IMR-90 (cell line): ENCODE measurements around the gene CTNNA2. TPM values are rescaled to one million over a fixed set of nuclear protein-coding genes. Genes with fewer than 3 reads are reported as not detected.

ENCODE experiments used
- ATAC-seq: fragments of 200-7000 bp; cut with Tn5 transposase; 2 replicates; pipeline ENCODE4 v1.9.1; 2020; ENCODE audit warnings: low read depth, mild to moderate bottlenecking, moderate library complexity
- BruUV-seq: library from RNA; stranded (reverse); fragments of 400-500 nt; replicated peaks from 2 replicates; lab custom pipeline; 2021; lab: Mats Ljungman, UMichigan
- CTCF ChIA-PET: fragments of 300-600 bp; formaldehyde crosslinking; extraction: SDS; loops from one replicate; lab custom pipeline; 2021; ENCODE audit warnings: antibody characterized with exemption; lab: Yijun Ruan, JAX
- POLR2A ChIA-PET: fragments of 300-600 bp; sonication (Branson Sonifier 250); formaldehyde crosslinking; loops from one replicate; lab custom pipeline; 2022; ENCODE audit warnings: antibody characterized with exemption; ENCODE audit not compliant: unreplicated experiment; lab: Charles Lee
- DNase-seq: peaks from one replicate; pipeline ENCODE4 v3.0.0; 2013
- H2AFZ ChIP-seq: replicated peaks from 2 replicates; pipeline ENCODE3; 2013; ENCODE audit warnings: low read length, mild to moderate bottlenecking; ENCODE audit not compliant: poor library complexity
- H2AK5ac ChIP-seq: 2 replicates; pipeline ENCODE4 v1.6.1; 2013; ENCODE audit warnings: low read depth, low read length, inconsistent platforms
- H2AK9ac ChIP-seq: replicated peaks from 2 replicates; pipeline ENCODE3; 2013; ENCODE audit warnings: mild to moderate bottlenecking, low read depth, low read length, moderate library complexity; ENCODE audit not compliant: poor library complexity
- H2BK120ac ChIP-seq: 2 replicates; pipeline ENCODE4 v1.6.1; 2013; ENCODE audit warnings: low read depth, low read length, inconsistent platforms
- H2BK15ac ChIP-seq: 3 replicates; pipeline ENCODE4 v1.6.1; 2013; ENCODE audit warnings: low read depth, low read length, inconsistent platforms
- H2BK20ac ChIP-seq: 2 replicates; pipeline ENCODE4 v1.6.1; 2013; ENCODE audit warnings: low read depth, mild to moderate bottlenecking, inconsistent platforms, low read length, moderate library complexity
- H2BK5ac ChIP-seq: 2 replicates; pipeline ENCODE4 v1.6.1; 2013; ENCODE audit warnings: mild to moderate bottlenecking, low read depth, low read length, inconsistent platforms; ENCODE audit not compliant: poor library complexity, severe bottlenecking
- H3K14ac ChIP-seq: replicated peaks from 2 replicates; pipeline ENCODE4 v1.6.1; 2013; ENCODE audit warnings: low read depth, low read length, inconsistent platforms
- H3K18ac ChIP-seq: 2 replicates; pipeline ENCODE4 v1.6.1; 2013; ENCODE audit warnings: low read depth, low read length, control low read depth
- H3K23ac ChIP-seq: 2 replicates; pipeline ENCODE4 v1.6.1; 2013; ENCODE audit warnings: low read depth, low read length, inconsistent platforms
- H3K27ac ChIP-seq: 2 replicates; pipeline ENCODE4 v1.5.1; 2013; ENCODE audit warnings: mild to moderate bottlenecking, control low read depth, low read length; ENCODE audit not compliant: insufficient read depth
- H3K27me3 ChIP-seq: 2 replicates; pipeline ENCODE4 v1.6.1; 2013; ENCODE audit warnings: low read length; ENCODE audit not compliant: control insufficient read depth, insufficient read depth
- H3K36me3 ChIP-seq: 2 replicates; pipeline ENCODE4 v1.6.1; 2013; ENCODE audit warnings: low read length, mixed read lengths; ENCODE audit not compliant: control insufficient read depth, insufficient read depth
- H3K4ac ChIP-seq: 2 replicates; pipeline ENCODE4 v1.6.1; 2013; ENCODE audit warnings: low read depth, low read length, inconsistent platforms
- H3K4me1 ChIP-seq: 2 replicates; pipeline ENCODE4 v1.6.1; 2013; ENCODE audit warnings: low read length, mixed read lengths; ENCODE audit not compliant: control insufficient read depth, insufficient read depth
- H3K4me2 ChIP-seq: 2 replicates; pipeline ENCODE4 v1.6.1; 2013; ENCODE audit warnings: low read depth, mild to moderate bottlenecking, control low read depth, low read length, moderate library complexity
- H3K4me3 ChIP-seq: 2 replicates; pipeline ENCODE4 v1.5.1; 2013; ENCODE audit warnings: low read depth, mild to moderate bottlenecking, control low read depth, low read length, moderate library complexity; ENCODE audit not compliant: insufficient read depth
- H3K56ac ChIP-seq: 2 replicates; pipeline ENCODE4 v1.6.1; 2013; ENCODE audit warnings: low read length, inconsistent platforms; ENCODE audit not compliant: insufficient read depth; ENCODE audit errors: extremely low read depth
- H3K79me1 ChIP-seq, 2 experiments: 2 replicates each; pipeline ENCODE4 v1.6.1; 2013; ENCODE audit warnings: low read length in 2 of 2, inconsistent platforms in 1 of 2, low read depth in 1 of 2
- H3K9ac ChIP-seq: 2 replicates; pipeline ENCODE4 v1.6.1; 2013; ENCODE audit warnings: low read depth, low read length, control low read depth
- H3K9me1 ChIP-seq: 2 replicates; pipeline ENCODE4 v1.6.1; 2013; ENCODE audit warnings: low read length, inconsistent platforms; ENCODE audit not compliant: insufficient read depth
- H3K9me3 ChIP-seq: 2 replicates; pipeline ENCODE4 v1.6.1; 2013; ENCODE audit warnings: low read length; ENCODE audit not compliant: control insufficient read depth, insufficient read depth
- H4K20me1 ChIP-seq: 2 replicates; pipeline ENCODE4 v1.6.1; 2013; ENCODE audit warnings: low read length, inconsistent platforms; ENCODE audit not compliant: insufficient read depth
- H4K5ac ChIP-seq: 2 replicates; pipeline ENCODE4 v1.6.1; 2013; ENCODE audit warnings: mild to moderate bottlenecking, low read depth, low read length, control low read depth
- H4K8ac ChIP-seq, 2 experiments: 2 replicates each; pipeline ENCODE4 v1.6.1; 2013; ENCODE audit warnings: low read depth in 2 of 2, low read length in 2 of 2, control low read depth in 1 of 2, inconsistent platforms in 1 of 2
- H4K91ac ChIP-seq: 2 replicates; pipeline ENCODE4 v1.6.1; 2013; ENCODE audit warnings: low read depth, low read length, inconsistent platforms; ENCODE audit not compliant: insufficient read depth
- BHLHE40 ChIP-seq: fragments of 150-350 bp; IDR thresholded peaks from 2 replicates; pipeline ENCODE4 v1.6.1; 2016; ENCODE audit warnings: mild to moderate bottlenecking, low read depth, low read length
- CEBPB ChIP-seq: IDR thresholded peaks from 2 replicates; pipeline ENCODE4 v1.6.1; 2012; ENCODE audit warnings: low read depth, low read length, improper control_type of control experiment
- CHD1 ChIP-seq: IDR thresholded peaks from 2 replicates; pipeline ENCODE4 v1.6.1; 2012; ENCODE audit warnings: low read depth, low read length, improper control_type of control experiment
- ELK1 ChIP-seq: fragments of 150-350 bp; IDR thresholded peaks from 2 replicates; pipeline ENCODE4 v1.6.1; 2016; ENCODE audit warnings: low read depth, mild to moderate bottlenecking, low read length, moderate library complexity, borderline replicate concordance
- FOS ChIP-seq: fragments of 150-350 bp; IDR thresholded peaks from 2 replicates; pipeline ENCODE4 v1.6.1; 2016; ENCODE audit warnings: low read depth, low read length
- MAFK ChIP-seq: IDR thresholded peaks from 2 replicates; pipeline ENCODE4 v1.6.1; 2012; ENCODE audit warnings: low read depth, low read length, improper control_type of control experiment
- MAZ ChIP-seq: IDR thresholded peaks from 2 replicates; pipeline ENCODE4 v1.6.1; 2012; ENCODE audit warnings: low read depth, mild to moderate bottlenecking, low read length, improper control_type of control experiment, moderate library complexity, borderline replicate concordance
- MXI1 ChIP-seq: IDR thresholded peaks from 2 replicates; pipeline ENCODE4 v1.6.1; 2012; ENCODE audit warnings: low read depth, mild to moderate bottlenecking, low read length, moderate library complexity, borderline replicate concordance
- NFE2L2 ChIP-seq: fragments of 150-350 bp; IDR thresholded peaks from 2 replicates; pipeline ENCODE4 v1.6.1; 2016; ENCODE audit warnings: low read depth, mild to moderate bottlenecking, low read length
- POLR2A ChIP-seq: IDR thresholded peaks from 2 replicates; pipeline ENCODE4 v1.6.1; 2012; ENCODE audit warnings: mild to moderate bottlenecking, low read depth, low read length
- RCOR1 ChIP-seq: IDR thresholded peaks from 2 replicates; pipeline ENCODE4 v1.6.1; 2012; ENCODE audit warnings: mild to moderate bottlenecking, low read length, improper control_type of control experiment; ENCODE audit not compliant: insufficient replicate concordance
- RFX5 ChIP-seq: IDR thresholded peaks from 2 replicates; pipeline ENCODE4 v1.8.0; 2012; ENCODE audit warnings: low read depth, mild to moderate bottlenecking, low read length, moderate library complexity
- SMC3 ChIP-seq: fragments of 150-350 bp; IDR thresholded peaks from 2 replicates; pipeline ENCODE4 v1.6.1; 2016; ENCODE audit warnings: low read depth, mild to moderate bottlenecking, antibody characterized with exemption, low read length, moderate library complexity
- WGBS, 2 experiments: methylation state at CpG; one replicate each; pipeline versions ENCODE4 v1.1.5 to v1.1.7; 2013; ENCODE audit warnings: missing lambda C conversion rate in 2 of 2; ENCODE audit not compliant: insufficient read length in 1 of 2; ENCODE audit errors: extremely low coverage in 2 of 2; 5-methylcytosine and 5-hydroxymethylcytosine counted together
- dilution Hi-C: fragments of 300-500 bp; cut with HindIII; formaldehyde crosslinking; loops from one replicate; pipeline ENCODE4 v1.14.3; 2018; ENCODE audit warnings: low sequenced_read_pairs; ENCODE audit not compliant: unreplicated experiment
- in situ Hi-C: fragments of 300-500 bp; cut with MboI; formaldehyde crosslinking; loops from 3 replicates; pipeline ENCODE4 v1.14.3; 2019; ENCODE audit warnings: low sequenced_read_pairs, inconsistent platforms, mixed read lengths
- intact Hi-C: fragments of 100-400 bp; cut with micrococcal nuclease; formaldehyde crosslinking; loops from 2 replicates; pipeline ENCODE4 v1.10.0; 2022
- polyA plus RNA-seq, 3 experiments: library from polyadenylated mRNA; depleted of rRNA; stranded (reverse); fragments of >200 nt; gene quantifications; 2 replicates each; pipeline ENCODE4 v1.2.3, GENCODE V29; 2012; ENCODE audit warnings: low replicate concordance in 1 of 3
- total RNA-seq: library from RNA; depleted of rRNA; stranded (reverse); fragments of >200 nt; gene quantifications from 2 replicates; pipeline ENCODE4 v1.2.3, GENCODE V29; 2012

CTNNA2 gene
- total and polyA plus RNA-seq, 2 of the 4 experiments (the other 2 are of a cell fraction), result not detected

DNA sequence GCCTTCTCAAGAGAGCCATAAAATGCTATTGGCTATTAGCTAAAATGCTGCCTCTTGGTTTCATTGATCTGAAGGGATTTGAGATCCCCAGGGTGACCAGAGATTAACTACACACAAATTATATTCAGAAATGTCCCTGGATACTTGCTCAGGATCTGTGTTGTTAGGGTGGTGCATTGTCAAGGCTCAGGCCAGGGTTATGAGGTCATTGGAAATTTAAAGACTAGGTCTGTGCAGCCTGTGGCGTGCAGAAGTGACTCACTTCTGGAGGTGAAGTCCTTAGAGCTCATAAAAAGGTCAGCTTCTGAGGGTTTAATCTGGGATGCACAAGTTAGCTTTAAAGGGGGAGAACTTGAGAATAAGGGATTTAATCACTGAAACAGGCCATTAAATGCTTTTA lies 768.2 kb downstream of the CTNNA2 start:
- WGBS, 2 experiments, result 83% methylated on average over 1 of the region's 1 CpG; no CpG with 5 or more reads in 1 of the 2 experiments
- Histone ChIP-seq H3K27me3 (no peaks in the 10 kb centered on the region), H3K4me3 (no peak overlapping the region), H4K20me1 (no peaks in the 10 kb centered on the region), H4K8ac (no peak overlapping the region), H2AK5ac (no peak overlapping the region), H3K27ac (no peak overlapping the region), H3K4me2 (no peak overlapping the region), H3K9me3 (no peaks in the 10 kb centered on the region), H4K5ac (no peak overlapping the region), H2BK5ac (no peak overlapping the region), H2BK120ac (no peak overlapping the region), H3K4me1 (no peaks in the 10 kb centered on the region), H2BK20ac (no peak overlapping the region), H2BK15ac (no peak overlapping the region), H3K18ac (no peak overlapping the region), H4K91ac (no peak overlapping the region), H3K56ac (no peak overlapping the region), H3K14ac (no peak overlapping the region), H3K79me1 (no peaks in the 10 kb centered on the region), H2AFZ (no peak overlapping the region), H3K23ac (no peak overlapping the region), H3K36me3 (no peaks in the 10 kb centered on the region), H3K9ac (no peak overlapping the region), H3K4ac (no peak overlapping the region), H3K9me1 (no peaks in the 10 kb centered on the region), H2AK9ac (no peak overlapping the region)
- intact Hi-C loops, result no loop called here
- POLR2A ChIA-PET, result no interaction called here
- BruUV-seq, result no TSS peak
- dilution Hi-C loops, result no loop called here
- CTCF ChIA-PET, result interaction anchor here (0.9 kb wide), 1 partner anchor 42 kb away, joined by 3 read pairs; no protein-coding TSS in a partner anchor
- ATAC-seq, result no peak
- in situ Hi-C loops, result no loop called here
- DNase-seq, result no peak
- TF ChIP-seq FOS, result no peak
- TF ChIP-seq NFE2L2, result no peak
- TF ChIP-seq MAZ, result no peak
- no peak for TF ChIP-seq CEBPB
- TF ChIP-seq ELK1, result no peak
- no peak for TF ChIP-seq POLR2A
- no peak for TF ChIP-seq MAFK
- TF ChIP-seq RFX5, result no peak
- no peak for TF ChIP-seq CHD1
- TF ChIP-seq BHLHE40, result no peak
- no peak for TF ChIP-seq MXI1
- TF ChIP-seq SMC3, result no peak
- no peak for TF ChIP-seq RCOR1
